ENCODE measurements around the gene RSPO3. TPM values are rescaled to one million over a fixed set of nuclear protein-coding genes. Genes with fewer than 3 reads are reported as not detected.

The RSPO3 gene
- total RNA-seq, 5 donors from 2014 or later (not counting 1 experiment from before 2014, with no cell fraction given), result not detected

DNA sequence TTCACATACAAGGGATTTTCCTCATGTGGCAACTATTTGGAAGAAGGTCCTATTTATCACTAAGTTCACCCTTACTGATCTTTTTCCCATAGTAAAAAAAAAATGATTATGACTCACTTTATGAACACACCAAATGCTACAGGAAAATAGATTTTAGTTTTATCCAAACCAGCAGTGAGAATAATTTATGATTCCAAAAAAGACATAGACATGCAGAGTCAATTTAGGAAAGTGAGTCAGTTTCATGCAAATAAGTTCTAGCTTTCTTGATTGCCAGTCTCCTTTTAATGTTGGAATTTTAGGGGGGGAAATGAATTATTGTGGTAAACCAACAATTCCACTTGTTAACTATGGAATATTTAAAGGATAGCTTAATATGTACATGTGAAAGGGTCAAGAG lies 84.2 kb downstream of the RSPO3 start:
- DNase-seq (no peak), ATAC-seq (replicated peaks in 1 of 4) (no peak)
- Histone ChIP-seq H3K36me3 (ENCODE audit: control insufficient read depth in 2 of 2, extremely low read depth in 1 of 2, insufficient read depth in 1 of 2, low read length in 1 of 2) (no peaks in the 10 kb centered on the region), H3K27me3 (replicated peaks in 1 of 2; ENCODE audit: control insufficient read depth in 2 of 2, extremely low read depth in 1 of 2, insufficient read depth in 2 of 2, low read length in 1 of 2) (peaks cover 0 to 2% of the 10 kb centered on the region in 2 experiments), H3K27ac (ENCODE audit: low read length) (no peak overlapping the region), H3K4me3 (ENCODE audit: control insufficient read depth in 1 of 2, extremely low read depth in 1 of 2, low read length in 1 of 2) (no peak overlapping the region), H3K4me1 (ENCODE audit: control insufficient read depth in 1 of 2, extremely low read depth in 1 of 2, insufficient read depth in 2 of 2, low read length in 2 of 2) (no peaks in the 10 kb centered on the region), H3K9me3 (no peaks in the 10 kb centered on the region)
- peaks cover 10 to 21% of the 10 kb centered on the region in 2 donors for H3K27me3 Mint-ChIP-seq
- CTCF ChIA-PET, result no interaction called here
- H3K36me3 Mint-ChIP-seq, result no peaks in the 10 kb centered on the region
- H3K4me3 Mint-ChIP-seq, result no peak overlapping the region
- POLR2A ChIA-PET, result no interaction called here
- H3K4me1 Mint-ChIP-seq, result no peaks in the 10 kb centered on the region
- no peak overlapping the region for H3K27ac Mint-ChIP-seq
- no peaks in the 10 kb centered on the region for H3K9me3 Mint-ChIP-seq

DNA sequence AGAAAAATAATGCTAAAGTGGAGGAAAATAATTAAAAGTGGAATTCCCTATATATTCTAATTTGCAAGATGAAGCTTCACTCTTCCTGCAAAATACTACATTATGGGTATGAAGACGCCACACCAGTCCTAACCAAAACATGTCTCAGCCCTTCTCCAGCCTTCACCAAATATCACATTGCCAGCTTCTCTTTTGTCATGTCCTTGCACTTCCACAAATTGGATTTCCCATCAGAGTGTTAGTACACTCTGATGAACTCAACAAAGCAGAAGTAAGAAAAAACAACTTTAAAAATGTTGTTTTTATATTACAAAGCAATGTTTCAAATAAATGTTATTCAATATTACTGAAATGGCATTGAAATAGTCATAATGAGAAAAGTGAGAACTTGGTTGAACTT lies 85.8 kb downstream of the RSPO3 start:
- ATAC-seq (replicated peaks in 1 of 4), result no peak
- ChIA-PET CTCF (no interaction called here), POLR2A (no interaction called here)
- no peaks in the 10 kb centered on the region for H3K9me3 ChIP-seq
- no peak overlapping the region for H3K27ac ChIP-seq (ENCODE audit: low read length)
- Mint-ChIP-seq H3K4me1 (no peaks in the 10 kb centered on the region), H3K27ac (no peak overlapping the region), H3K9me3 (no peaks in the 10 kb centered on the region), H3K36me3 (no peaks in the 10 kb centered on the region), H3K4me3 (no peak overlapping the region), H3K27me3 (peaks cover 18 to 32% of the 10 kb centered on the region in 2 donors)
- no CpG with 5 or more reads among the region's 1 CpG for WGBS (ENCODE audit: insufficient coverage)
- H3K4me1 ChIP-seq (ENCODE audit: control insufficient read depth in 1 of 2, extremely low read depth in 1 of 2, insufficient read depth in 2 of 2, low read length in 2 of 2), result no peaks in the 10 kb centered on the region
- H3K4me3 ChIP-seq (ENCODE audit: control insufficient read depth in 1 of 2, extremely low read depth in 1 of 2, low read length in 1 of 2), result no peak overlapping the region
- peaks cover 0 to 2% of the 10 kb centered on the region in 2 experiments for H3K27me3 ChIP-seq (replicated peaks in 1 of 2; ENCODE audit: control insufficient read depth in 2 of 2, extremely low read depth in 1 of 2, insufficient read depth in 2 of 2, low read length in 1 of 2)
- no peak for DNase-seq
- no peaks in the 10 kb centered on the region for H3K36me3 ChIP-seq (ENCODE audit: control insufficient read depth in 2 of 2, extremely low read depth in 1 of 2, insufficient read depth in 1 of 2, low read length in 1 of 2)

DNA sequence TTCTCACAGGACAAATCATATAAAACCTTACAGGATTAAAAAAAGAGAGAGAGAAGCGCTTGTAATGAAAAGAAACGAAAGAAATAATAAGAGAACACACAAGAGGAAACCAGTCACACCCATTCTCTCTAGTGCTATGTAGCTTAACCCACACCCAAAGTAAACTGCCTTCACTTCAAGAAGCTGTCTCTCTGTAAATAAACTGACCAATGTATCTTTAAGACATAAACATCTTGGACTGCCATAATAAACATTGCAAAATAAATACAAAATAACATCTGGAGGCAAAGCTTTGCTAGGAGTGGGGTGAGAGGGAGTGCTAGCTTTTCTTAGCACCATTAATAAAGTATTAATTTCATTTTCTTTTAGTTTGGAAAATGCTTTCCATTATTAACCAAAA lies 86.6 kb downstream of the RSPO3 start:
- CTCF ChIA-PET, result no interaction called here
- WGBS (ENCODE audit: insufficient coverage), result no CpG with 5 or more reads among the region's 2 CpGs
- no peak overlapping the region for H3K27ac Mint-ChIP-seq

DNA sequence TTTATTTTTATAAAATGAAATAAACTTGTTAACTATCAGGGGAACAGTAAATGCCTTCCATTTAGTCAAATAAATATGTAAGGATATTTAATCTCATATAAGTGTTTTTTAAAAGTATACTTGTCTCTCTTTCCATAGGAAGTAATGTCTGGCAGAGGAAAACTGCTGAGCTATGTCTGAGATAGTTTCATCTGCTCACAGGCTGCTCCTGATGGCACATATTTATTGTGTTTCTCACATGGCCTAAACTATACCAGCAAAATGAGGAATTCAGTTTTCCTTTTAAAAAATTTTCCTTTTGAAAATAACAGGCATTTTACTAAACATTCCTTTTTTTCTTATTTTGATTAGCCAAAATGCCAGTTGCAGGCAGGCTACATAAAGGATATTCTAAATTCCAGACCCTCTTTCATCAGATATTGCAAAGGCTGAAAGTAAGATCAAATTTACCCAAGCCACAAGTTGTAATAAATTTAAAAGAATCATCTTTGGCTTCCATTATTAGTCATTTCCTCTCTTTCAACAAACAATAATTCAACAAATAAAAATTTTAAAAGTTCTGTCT lies 88.1 kb downstream of the RSPO3 start:
- peaks cover 22 to 24% of the 10 kb centered on the region in 2 donors for H3K27me3 Mint-ChIP-seq
- Histone ChIP-seq H3K27me3 (replicated peaks in 1 of 2; ENCODE audit: control insufficient read depth in 2 of 2, extremely low read depth in 1 of 2, insufficient read depth in 2 of 2, low read length in 1 of 2) (peaks cover 0 to 5% of the 10 kb centered on the region in 2 experiments), H3K4me3 (ENCODE audit: control insufficient read depth in 1 of 2, extremely low read depth in 1 of 2, low read length in 1 of 2) (no peak overlapping the region), H3K36me3 (ENCODE audit: control insufficient read depth in 2 of 2, extremely low read depth in 1 of 2, insufficient read depth in 1 of 2, low read length in 1 of 2) (no peaks in the 10 kb centered on the region), H3K27ac (ENCODE audit: low read length) (no peak overlapping the region), H3K9me3 (no peaks in the 10 kb centered on the region), H3K4me1 (ENCODE audit: control insufficient read depth in 1 of 2, extremely low read depth in 1 of 2, insufficient read depth in 2 of 2, low read length in 2 of 2) (no peaks in the 10 kb centered on the region)
- no peaks in the 10 kb centered on the region for H3K4me1 Mint-ChIP-seq
- DNase-seq (no peak), ATAC-seq (replicated peaks in 1 of 4) (no peak)
- H3K9me3 Mint-ChIP-seq, result no peaks in the 10 kb centered on the region
- no peak overlapping the region for H3K4me3 Mint-ChIP-seq
- CTCF ChIA-PET, result no interaction called here
- no peak overlapping the region for H3K27ac Mint-ChIP-seq
- no peaks in the 10 kb centered on the region for H3K36me3 Mint-ChIP-seq
- POLR2A ChIA-PET, result no interaction called here

More for the DNA sequence above, 86.6 kb downstream of the RSPO3 start:
- no peak for ATAC-seq (replicated peaks in 1 of 4)
- Mint-ChIP-seq H3K36me3 (no peaks in the 10 kb centered on the region), H3K9me3 (no peaks in the 10 kb centered on the region), H3K4me1 (no peaks in the 10 kb centered on the region), H3K27me3 (peaks cover 18 to 30% of the 10 kb centered on the region in 2 donors), H3K4me3 (no peak overlapping the region)
- POLR2A ChIA-PET, result no interaction called here
- Histone ChIP-seq H3K4me3 (ENCODE audit: control insufficient read depth in 1 of 2, extremely low read depth in 1 of 2, low read length in 1 of 2) (no peak overlapping the region), H3K27ac (ENCODE audit: low read length) (no peak overlapping the region), H3K27me3 (replicated peaks in 1 of 2; ENCODE audit: control insufficient read depth in 2 of 2, extremely low read depth in 1 of 2, insufficient read depth in 2 of 2, low read length in 1 of 2) (peaks cover 0 to 2% of the 10 kb centered on the region in 2 experiments), H3K4me1 (ENCODE audit: control insufficient read depth in 1 of 2, extremely low read depth in 1 of 2, insufficient read depth in 2 of 2, low read length in 2 of 2) (no peaks in the 10 kb centered on the region), H3K36me3 (ENCODE audit: control insufficient read depth in 2 of 2, extremely low read depth in 1 of 2, insufficient read depth in 1 of 2, low read length in 1 of 2) (no peaks in the 10 kb centered on the region), H3K9me3 (no peaks in the 10 kb centered on the region)
- DNase-seq, result no peak

DNA sequence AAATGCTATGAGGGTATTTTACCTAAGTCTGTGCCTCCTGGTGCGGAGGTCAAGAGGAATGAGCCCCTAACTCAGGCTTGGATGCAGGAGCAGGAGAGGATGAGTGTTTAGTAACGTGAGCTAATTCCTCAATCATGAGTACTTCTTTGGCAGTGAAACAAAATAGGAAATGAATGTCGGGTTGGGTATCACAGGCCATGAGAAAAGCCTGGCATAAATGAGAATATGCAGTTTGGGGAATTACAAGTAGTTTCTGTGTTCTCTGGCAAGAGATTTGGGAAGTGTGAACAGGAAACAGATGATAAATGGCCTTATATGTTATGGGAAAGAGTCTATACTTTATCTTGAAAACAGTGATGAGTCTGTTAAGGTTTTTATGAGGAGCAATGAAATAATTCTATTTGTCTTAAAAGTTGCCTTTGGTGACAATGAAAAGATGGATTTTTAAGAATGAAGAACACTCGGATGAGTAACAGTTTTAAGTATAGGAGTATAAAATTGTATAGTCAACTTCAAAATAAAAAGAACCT lies 89.2 kb downstream of the RSPO3 start:
- H3K27ac Mint-ChIP-seq, result no peak overlapping the region
- no peaks in the 10 kb centered on the region for H3K9me3 ChIP-seq
- H3K27me3 ChIP-seq (replicated peaks in 1 of 2; ENCODE audit: control insufficient read depth in 2 of 2, extremely low read depth in 1 of 2, insufficient read depth in 2 of 2, low read length in 1 of 2), result peaks cover 0 to 2% of the 10 kb centered on the region in 2 experiments
- H3K9me3 Mint-ChIP-seq, result no peaks in the 10 kb centered on the region
- no peak overlapping the region for H3K4me3 ChIP-seq (ENCODE audit: control insufficient read depth in 1 of 2, extremely low read depth in 1 of 2, low read length in 1 of 2)
- no peak overlapping the region for H3K27ac ChIP-seq (ENCODE audit: low read length)
- no peaks in the 10 kb centered on the region for H3K36me3 Mint-ChIP-seq
- H3K36me3 ChIP-seq (ENCODE audit: control insufficient read depth in 2 of 2, extremely low read depth in 1 of 2, insufficient read depth in 1 of 2, low read length in 1 of 2), result no peaks in the 10 kb centered on the region
- POLR2A ChIA-PET, result no interaction called here
- no peak overlapping the region for H3K4me3 Mint-ChIP-seq
- DNase-seq (no peak), ATAC-seq (replicated peaks in 1 of 4) (no peak)
- peaks cover 29 to 30% of the 10 kb centered on the region in 2 donors for H3K27me3 Mint-ChIP-seq
- no peaks in the 10 kb centered on the region for H3K4me1 Mint-ChIP-seq
- CTCF ChIA-PET, result no interaction called here
- WGBS (ENCODE audit: insufficient coverage), result 46% methylated on average over 3 of the region's 4 CpGs
- H3K4me1 ChIP-seq (ENCODE audit: control insufficient read depth in 1 of 2, extremely low read depth in 1 of 2, insufficient read depth in 2 of 2, low read length in 2 of 2), result no peaks in the 10 kb centered on the region

DNA sequence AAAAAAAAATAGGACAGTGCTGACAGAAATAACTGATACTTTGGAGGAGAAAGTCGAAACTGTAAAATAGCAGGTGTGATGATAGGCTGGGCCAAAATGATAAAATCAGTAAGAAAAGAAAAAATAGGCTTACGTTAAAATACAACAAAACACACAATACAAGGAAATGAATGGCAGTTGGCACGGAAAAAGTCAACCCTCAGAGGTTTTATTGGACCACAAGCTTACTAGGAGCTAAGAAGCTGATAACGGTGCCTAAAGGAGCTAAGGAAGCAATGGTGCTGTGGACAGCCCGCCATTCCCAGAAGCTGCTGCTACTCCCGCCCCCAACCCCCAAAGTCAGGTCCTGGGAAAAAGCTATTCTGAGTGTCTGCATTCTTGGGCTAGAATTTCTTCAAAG lies 92.3 kb downstream of the RSPO3 start:
- no peak for ATAC-seq (replicated peaks in 1 of 4)
- peaks cover 0 to 2% of the 10 kb centered on the region in 2 experiments for H3K27me3 ChIP-seq (replicated peaks in 1 of 2; ENCODE audit: control insufficient read depth in 2 of 2, extremely low read depth in 1 of 2, insufficient read depth in 2 of 2, low read length in 1 of 2)
- Mint-ChIP-seq H3K4me3 (no peak overlapping the region), H3K27me3 (peaks cover 29 to 30% of the 10 kb centered on the region in 2 donors), H3K4me1 (no peaks in the 10 kb centered on the region), H3K9me3 (no peaks in the 10 kb centered on the region), H3K27ac (no peak overlapping the region), H3K36me3 (no peaks in the 10 kb centered on the region)
- H3K27ac ChIP-seq (ENCODE audit: low read length), result no peak overlapping the region
- H3K9me3 ChIP-seq, result no peaks in the 10 kb centered on the region
- WGBS (ENCODE audit: insufficient coverage), result 70% methylated on average over 4 of the region's 6 CpGs
- no peaks in the 10 kb centered on the region for H3K4me1 ChIP-seq (ENCODE audit: control insufficient read depth in 1 of 2, extremely low read depth in 1 of 2, insufficient read depth in 2 of 2, low read length in 2 of 2)
- ChIA-PET POLR2A (no interaction called here), CTCF (interaction anchor here in 1 of 2 donors (0.7 kb wide), 1 partner anchor 10 kb away, joined by 5 read pairs; no protein-coding TSS in a partner anchor)
- no peak for DNase-seq
- no peaks in the 10 kb centered on the region for H3K36me3 ChIP-seq (ENCODE audit: control insufficient read depth in 2 of 2, extremely low read depth in 1 of 2, insufficient read depth in 1 of 2, low read length in 1 of 2)
- no peak overlapping the region for H3K4me3 ChIP-seq (ENCODE audit: control insufficient read depth in 1 of 2, extremely low read depth in 1 of 2, low read length in 1 of 2)

DNA sequence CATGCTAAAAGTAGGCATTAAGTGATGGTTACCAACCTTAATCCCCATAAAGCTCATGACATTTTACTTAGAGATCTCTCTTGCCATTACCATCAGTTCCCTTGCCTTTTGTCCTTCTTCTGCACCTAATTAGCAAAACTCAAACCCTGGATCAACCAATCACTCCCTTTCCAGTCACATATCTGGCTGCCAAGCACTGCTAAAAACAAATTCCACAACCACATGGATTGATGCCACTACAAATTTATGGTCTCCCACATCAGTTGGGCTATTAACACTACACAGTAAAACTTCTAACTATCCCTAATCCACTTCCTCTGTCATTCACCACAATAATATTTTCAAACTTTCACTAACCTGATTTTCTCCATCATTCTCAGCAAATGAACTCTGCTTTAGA lies 93.9 kb downstream of the RSPO3 start:
- Histone ChIP-seq H3K4me3 (ENCODE audit: control insufficient read depth in 1 of 2, extremely low read depth in 1 of 2, low read length in 1 of 2) (no peak overlapping the region), H3K4me1 (ENCODE audit: control insufficient read depth in 1 of 2, extremely low read depth in 1 of 2, insufficient read depth in 2 of 2, low read length in 2 of 2) (no peaks in the 10 kb centered on the region), H3K27ac (ENCODE audit: low read length) (no peak overlapping the region), H3K36me3 (ENCODE audit: control insufficient read depth in 2 of 2, extremely low read depth in 1 of 2, insufficient read depth in 1 of 2, low read length in 1 of 2) (no peaks in the 10 kb centered on the region), H3K27me3 (replicated peaks in 1 of 2; ENCODE audit: control insufficient read depth in 2 of 2, extremely low read depth in 1 of 2, insufficient read depth in 2 of 2, low read length in 1 of 2) (peaks cover 0 to 2% of the 10 kb centered on the region in 2 experiments), H3K9me3 (no peaks in the 10 kb centered on the region)
- DNase-seq (no peak), ATAC-seq (replicated peaks in 1 of 4) (no peak)
- ChIA-PET CTCF (no interaction called here), POLR2A (no interaction called here)
- no peak overlapping the region for H3K27ac Mint-ChIP-seq
- H3K4me1 Mint-ChIP-seq, result no peaks in the 10 kb centered on the region
- H3K4me3 Mint-ChIP-seq, result no peak overlapping the region
- H3K27me3 Mint-ChIP-seq, result peaks cover 30 to 33% of the 10 kb centered on the region in 2 donors
- H3K36me3 Mint-ChIP-seq, result no peaks in the 10 kb centered on the region
- no peaks in the 10 kb centered on the region for H3K9me3 Mint-ChIP-seq
